Stimulated activated CD4-positive, alpha-beta T cell treated with anti-CD3 and anti-CD28 coated beads, Interleukin-2, amount 100 ng/mL, for 24 hours (primary cell): ENCODE measurements around the gene ZNF502.

Experiments
- DNase-seq, 2 donors: peaks; one replicate each; pipeline ENCODE4 v3.0.0-alpha.2; 2020

Gene ZNF502

GRCh38 chr3:44771424-44772098 is 59.1 kb downstream of the ZNF502 start:
- no peak for DNase-seq

- DNase-seq, result no peak
These were observed 59.6 kb downstream of the ZNF502 start for GRCh38 chr3:44772099-44772442.
